ENCODE measurements around the gene EML6. TPM values are rescaled to one million over a fixed set of nuclear protein-coding genes. Genes with fewer than 3 reads are reported as not detected.

Gene EML6
- total RNA-seq, 1 experiment from 2014 or later = 15.7 TPM

GRCh38 chr2:54885891-54886290 lies 162.4 kb downstream of the EML6 start:
- H3F3A ChIP-seq (ENCODE audit: low read length, unreplicated experiment) = no peaks in the 10 kb centered on the region
- no peaks in the 10 kb centered on the region for H3K36me3 ChIP-seq (ENCODE audit: low read depth, low read length)
- H3K9ac ChIP-seq (ENCODE audit: low read length) = no peak overlapping the region
- ChIA-PET CTCF (no interaction called here), POLR2A (ENCODE audit: unreplicated experiment) (no interaction called here)
- TF ChIP-seq EZH2phosphoT487 (IDR thresholded peaks at IDR 0.05; ENCODE audit: borderline replicate concordance, low read length) (no peak), EZH2 (IDR thresholded peaks at IDR 0.05; ENCODE audit: low read length, unreplicated experiment) (no peak)
- TF ChIP-seq, protein P1, sequence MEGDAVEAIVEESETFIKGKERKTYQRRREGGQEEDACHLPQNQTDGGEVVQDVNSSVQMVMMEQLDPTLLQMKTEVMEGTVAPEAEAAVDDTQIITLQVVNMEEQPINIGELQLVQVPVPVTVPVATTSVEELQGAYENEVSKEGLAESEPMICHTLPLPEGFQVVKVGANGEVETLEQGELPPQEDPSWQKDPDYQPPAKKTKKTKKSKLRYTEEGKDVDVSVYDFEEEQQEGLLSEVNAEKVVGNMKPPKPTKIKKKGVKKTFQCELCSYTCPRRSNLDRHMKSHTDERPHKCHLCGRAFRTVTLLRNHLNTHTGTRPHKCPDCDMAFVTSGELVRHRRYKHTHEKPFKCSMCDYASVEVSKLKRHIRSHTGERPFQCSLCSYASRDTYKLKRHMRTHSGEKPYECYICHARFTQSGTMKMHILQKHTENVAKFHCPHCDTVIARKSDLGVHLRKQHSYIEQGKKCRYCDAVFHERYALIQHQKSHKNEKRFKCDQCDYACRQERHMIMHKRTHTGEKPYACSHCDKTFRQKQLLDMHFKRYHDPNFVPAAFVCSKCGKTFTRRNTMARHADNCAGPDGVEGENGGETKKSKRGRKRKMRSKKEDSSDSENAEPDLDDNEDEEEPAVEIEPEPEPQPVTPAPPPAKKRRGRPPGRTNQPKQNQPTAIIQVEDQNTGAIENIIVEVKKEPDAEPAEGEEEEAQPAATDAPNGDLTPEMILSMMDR (conservative IDR thresholded peaks at IDR 0.05; ENCODE audit: low read depth, low read length) = no peak
- H3K79me2 ChIP-seq (ENCODE audit: low read length) = no peaks in the 10 kb centered on the region
- H3K9me3 ChIP-seq (ENCODE audit: low read length) = no peaks in the 10 kb centered on the region
- H3K27me3 ChIP-seq (ENCODE audit: low read length) = no peaks in the 10 kb centered on the region
- intact Hi-C loops (cut with micrococcal nuclease) = no loop called here
- ATAC-seq = no peak
- H3K27ac ChIP-seq (ENCODE audit: low read length) = no peak overlapping the region
- no TSS peak for BruUV-seq (replicated peaks)
- H3K4me1 ChIP-seq (ENCODE audit: insufficient read depth, low read length) = no peaks in the 10 kb centered on the region
- DNase-seq = no peak
- no peak overlapping the region for H2AFZ ChIP-seq (ENCODE audit: low read length)
- no peaks in the 10 kb centered on the region for H3K9me2 ChIP-seq (replicated peaks; ENCODE audit: low read length)
- no peak overlapping the region for H3K4me3 ChIP-seq (ENCODE audit: low read length)
- no peaks in the 10 kb centered on the region for H4K20me1 ChIP-seq (ENCODE audit: low read length)
- H3K4me2 ChIP-seq (ENCODE audit: low read length) = no peak overlapping the region

DNA sequence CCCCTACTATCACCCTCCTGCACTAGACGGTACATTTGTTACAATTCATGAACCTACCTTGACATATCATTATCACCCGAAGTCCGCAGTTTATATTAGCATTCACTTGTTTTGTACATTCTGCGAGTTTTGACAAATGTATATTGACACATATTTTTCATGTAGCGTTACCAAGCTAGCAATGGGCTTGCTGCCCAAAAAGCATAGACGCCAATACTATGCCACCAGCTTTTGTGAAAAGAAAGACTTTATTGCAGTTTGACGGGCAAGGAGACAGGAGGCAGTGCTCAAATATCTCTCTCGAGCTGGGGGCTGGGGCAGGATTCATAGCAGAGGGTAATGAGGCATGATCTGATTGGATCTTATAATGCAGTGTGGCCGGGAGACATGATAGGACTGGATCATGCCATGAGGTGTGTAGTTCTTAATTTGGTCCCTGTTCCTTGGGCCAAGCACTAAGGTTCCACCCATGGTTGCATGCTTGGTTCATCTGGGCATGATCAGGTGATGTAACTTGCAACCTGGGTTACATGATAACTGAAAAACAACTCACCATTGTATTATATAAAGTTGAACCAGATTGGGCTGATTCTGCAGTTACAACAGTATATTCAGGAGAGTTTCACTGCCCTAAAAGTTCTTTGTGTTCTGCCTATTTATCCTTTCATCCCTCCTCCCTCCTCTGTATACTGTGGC lies 164.5 kb downstream of the EML6 start:
- intact Hi-C loops (cut with micrococcal nuclease) = no loop called here
- Histone ChIP-seq H3K27me3 (ENCODE audit: low read length) (no peaks in the 10 kb centered on the region), H4K20me1 (ENCODE audit: low read length) (no peaks in the 10 kb centered on the region), H3K36me3 (ENCODE audit: low read depth, low read length) (no peaks in the 10 kb centered on the region), H3K4me1 (ENCODE audit: insufficient read depth, low read length) (no peaks in the 10 kb centered on the region), H2AFZ (ENCODE audit: low read length) (no peak overlapping the region), H3K4me2 (ENCODE audit: low read length) (no peak overlapping the region), H3K9ac (ENCODE audit: low read length) (no peak overlapping the region), H3K9me3 (ENCODE audit: low read length) (no peaks in the 10 kb centered on the region), H3K79me2 (ENCODE audit: low read length) (no peaks in the 10 kb centered on the region), H3K9me2 (replicated peaks; ENCODE audit: low read length) (no peaks in the 10 kb centered on the region), H3K4me3 (ENCODE audit: low read length) (no peak overlapping the region), H3K27ac (ENCODE audit: low read length) (no peak overlapping the region), H3F3A (ENCODE audit: low read length, unreplicated experiment) (no peaks in the 10 kb centered on the region)
- CTCF ChIA-PET = no interaction called here
- POLR2A ChIA-PET (ENCODE audit: unreplicated experiment) = no interaction called here
- no peak for ATAC-seq
- BruUV-seq (replicated peaks) = no TSS peak
- no peak for DNase-seq
- TF ChIP-seq EZH2phosphoT487 (IDR thresholded peaks at IDR 0.05; ENCODE audit: borderline replicate concordance, low read length) (no peak), EZH2 (IDR thresholded peaks at IDR 0.05; ENCODE audit: low read length, unreplicated experiment) (no peak)
- TF ChIP-seq, protein P1 (conservative IDR thresholded peaks at IDR 0.05; ENCODE audit: low read depth, low read length) = no peak

GRCh38 chr2:54889053-54889452 lies 165.6 kb downstream of the EML6 start:
- TF ChIP-seq EZH2phosphoT487 (IDR thresholded peaks at IDR 0.05; ENCODE audit: borderline replicate concordance, low read length) = no peak
- no peak for TF ChIP-seq EZH2 (IDR thresholded peaks at IDR 0.05; ENCODE audit: low read length, unreplicated experiment)
- TF ChIP-seq, protein P1 (conservative IDR thresholded peaks at IDR 0.05; ENCODE audit: low read depth, low read length) = no peak
- CTCF ChIA-PET = no interaction called here
- H2AFZ ChIP-seq (ENCODE audit: low read length) = no peak overlapping the region
- no peaks in the 10 kb centered on the region for H3K36me3 ChIP-seq (ENCODE audit: low read depth, low read length)
- BruUV-seq (replicated peaks) = no TSS peak
- no peaks in the 10 kb centered on the region for H3K9me3 ChIP-seq (ENCODE audit: low read length)
- H3K9ac ChIP-seq (ENCODE audit: low read length) = no peak overlapping the region
- POLR2A ChIA-PET (ENCODE audit: unreplicated experiment) = no interaction called here
- no peaks in the 10 kb centered on the region for H4K20me1 ChIP-seq (ENCODE audit: low read length)
- H3F3A ChIP-seq (ENCODE audit: low read length, unreplicated experiment) = no peaks in the 10 kb centered on the region
- H3K4me3 ChIP-seq (ENCODE audit: low read length) = no peak overlapping the region
- H3K79me2 ChIP-seq (ENCODE audit: low read length) = no peaks in the 10 kb centered on the region
- intact Hi-C loops (cut with micrococcal nuclease) = no loop called here
- DNase-seq (no peak), ATAC-seq (no peak)
- no peak overlapping the region for H3K4me2 ChIP-seq (ENCODE audit: low read length)
- no peaks in the 10 kb centered on the region for H3K9me2 ChIP-seq (replicated peaks; ENCODE audit: low read length)
- H3K27ac ChIP-seq (ENCODE audit: low read length) = no peak overlapping the region
- no peaks in the 10 kb centered on the region for H3K4me1 ChIP-seq (ENCODE audit: insufficient read depth, low read length)
- H3K27me3 ChIP-seq (ENCODE audit: low read length) = no peaks in the 10 kb centered on the region
